Epithelial cell of esophagus (primary cell): ENCODE results near the gene CDH13.

ENCODE experiments used
- DNase-seq: peaks from one replicate; pipeline ENCODE4 v3.0.0; 2010; ENCODE audit warnings: low read depth
- H3K4me3 ChIP-seq: 2 replicates; pipeline ENCODE4 v1.5.1; 2011; ENCODE audit warnings: mild to moderate bottlenecking, low read length, control low read depth
- CTCF ChIP-seq: IDR thresholded peaks from 2 replicates; pipeline ENCODE4 v1.5.1; 2011; ENCODE audit warnings: low read depth, mild to moderate bottlenecking, low read length, control low read depth, inconsistent platforms; ENCODE audit not compliant: insufficient read depth; ENCODE audit errors: missing control alignments

The CDH13 gene

GRCh38 chr16:82805866-82806265, 179.1 kb downstream of the CDH13 start:
- no peak for DNase-seq
- TF ChIP-seq CTCF, result no peak

DNA sequence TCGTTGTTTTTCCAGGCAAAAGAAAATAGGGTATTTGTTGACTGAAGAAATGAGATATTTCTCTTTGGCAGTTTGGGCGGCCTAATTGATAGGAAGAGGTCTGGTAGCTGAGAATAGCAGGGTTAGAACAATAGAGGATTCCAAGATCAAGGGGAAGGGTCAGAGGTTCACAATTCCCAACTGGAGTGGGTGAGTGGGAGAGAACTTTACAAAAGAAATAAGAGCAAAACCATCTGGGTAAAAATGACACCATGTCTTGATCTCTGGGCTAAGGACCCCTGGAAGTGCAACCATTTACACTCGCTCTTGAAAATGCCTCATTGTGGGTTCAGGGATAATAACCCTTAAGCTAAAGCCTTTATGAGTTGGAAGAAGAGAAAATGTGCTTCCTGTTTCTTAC, 180.5 kb downstream of the CDH13 start:
- TF ChIP-seq CTCF, result no peak
- no peak overlapping the region for H3K4me3 ChIP-seq
- no peak for DNase-seq

More at GRCh38 chr16:82805866-82806265, 179.1 kb downstream of the CDH13 start:
- no peak overlapping the region for H3K4me3 ChIP-seq

GRCh38 chr16:82808036-82808435, 181.3 kb downstream of the CDH13 start:
- H3K4me3 ChIP-seq, result no peak overlapping the region
- DNase-seq, result no peak
- no peak for TF ChIP-seq CTCF

DNA sequence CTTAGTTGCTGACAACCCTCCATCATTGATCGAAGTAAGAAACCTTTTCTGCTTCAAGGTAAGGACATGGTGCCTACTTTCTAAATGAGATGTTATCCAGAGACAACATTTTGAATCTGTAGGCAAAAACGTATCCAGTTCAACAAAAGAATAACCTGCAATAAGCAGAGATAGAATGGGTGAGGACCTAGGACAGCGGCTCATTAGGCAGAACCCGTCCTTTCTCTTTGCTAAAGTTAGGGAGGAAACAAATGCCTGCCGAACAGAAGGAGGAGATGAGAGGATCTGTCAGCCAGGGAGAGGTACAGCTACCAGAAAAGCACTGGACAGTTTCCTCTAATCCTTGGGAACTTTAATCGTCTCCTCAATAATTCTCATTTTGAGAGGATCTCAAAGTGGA, 183.3 kb downstream of the CDH13 start:
- TF ChIP-seq CTCF, result no peak
- DNase-seq, result no peak
- no peak overlapping the region for H3K4me3 ChIP-seq

DNA sequence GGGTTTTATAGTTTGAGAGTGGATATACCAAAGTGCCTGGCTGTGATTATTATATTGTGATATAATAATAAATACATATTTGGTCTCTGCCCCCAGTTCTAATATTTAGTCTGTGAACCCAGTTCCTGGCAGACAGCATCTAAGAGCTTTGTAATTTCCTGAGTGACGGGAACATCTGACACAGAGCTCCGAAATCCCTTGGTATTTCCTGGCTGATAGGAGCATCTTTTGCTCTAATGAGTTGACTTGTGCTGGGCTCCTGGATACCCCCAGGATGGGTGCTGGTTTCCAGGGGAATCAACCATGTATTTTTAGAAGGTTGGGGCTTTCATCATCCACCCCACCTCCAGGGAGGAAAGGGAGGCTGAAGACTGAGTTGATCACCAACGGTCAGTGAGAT, 187.3 kb downstream of the CDH13 start:
- H3K4me3 ChIP-seq, result no peak overlapping the region
- no peak for TF ChIP-seq CTCF
- no peak for DNase-seq

- no peak overlapping the region for H3K4me3 ChIP-seq
- no peak for DNase-seq
- no peak for TF ChIP-seq CTCF
These were observed 192.5 kb downstream of the CDH13 start for GRCh38 chr16:82819286-82819685.

- H3K4me3 ChIP-seq, result no peak overlapping the region
- DNase-seq, result no peak
- TF ChIP-seq CTCF, result no peak
These were observed 194.1 kb downstream of the CDH13 start for GRCh38 chr16:82820855-82821254.
